Liver (tissue), 9 donors: ENCODE measurements around the gene FBXO44. TPM values are rescaled to one million over a fixed set of nuclear protein-coding genes. Genes with fewer than 3 reads are reported as not detected.

Experiments
- DNase-seq: peaks from one replicate; pipeline ENCODE4 v3.0.0-alpha.2; 2017; ENCODE audit warnings: low spot score
- H3K27ac ChIP-seq, 2 donors: one replicate each; pipeline ENCODE4 v1.7.0; 2013; ENCODE audit warnings: inconsistent platforms in 2 of 2, low read length in 2 of 2, control low read depth in 1 of 2, low read depth in 1 of 2, mild to moderate bottlenecking in 1 of 2
- H3K27me3 ChIP-seq, 4 donors: one replicate each; pipeline versions ENCODE4 v1.6.1 to v1.7.0; 2013; ENCODE audit warnings: low read length in 3 of 4, inconsistent platforms in 1 of 4, mild to moderate bottlenecking in 1 of 4, moderate library complexity in 1 of 4; ENCODE audit not compliant: control insufficient read depth in 4 of 4, insufficient read depth in 4 of 4
- H3K36me3 ChIP-seq, 4 donors: one replicate each; pipeline versions ENCODE4 v1.6.1 to v1.7.0; 2013; ENCODE audit warnings: low read length in 3 of 4, mild to moderate bottlenecking in 3 of 4, low read depth in 1 of 4, moderate library complexity in 1 of 4; ENCODE audit not compliant: control insufficient read depth in 4 of 4, insufficient read depth in 3 of 4
- H3K4me1 ChIP-seq, 4 donors: one replicate each; pipeline versions ENCODE4 v1.6.1 to v1.7.0; 2013; ENCODE audit warnings: low read length in 3 of 4, mild to moderate bottlenecking in 3 of 4, moderate library complexity in 1 of 4; ENCODE audit not compliant: control insufficient read depth in 4 of 4, insufficient read depth in 4 of 4
- H3K4me3 ChIP-seq, 3 donors: one replicate each; pipeline versions ENCODE4 v1.6.1 to v1.7.0; 2013; ENCODE audit warnings: low read length in 3 of 3, control low read depth in 1 of 3, low read depth in 1 of 3, mild to moderate bottlenecking in 1 of 3
- H3K9ac ChIP-seq, 2 donors: one replicate each; pipeline ENCODE4 v1.7.0; 2013; ENCODE audit warnings: low read length in 2 of 2, mild to moderate bottlenecking in 2 of 2, moderate library complexity in 2 of 2, control low read depth in 1 of 2, low read depth in 1 of 2
- H3K9me3 ChIP-seq, 4 donors: one replicate each; pipeline versions ENCODE4 v1.6.1 to v1.7.0; 2013; ENCODE audit warnings: low read length in 3 of 4; ENCODE audit not compliant: control insufficient read depth in 4 of 4
- ATF3 ChIP-seq: IDR thresholded peaks from 2 replicates; pipeline ENCODE4 v1.6.1; 2016; ENCODE audit warnings: antibody characterized with exemption
- CTCF ChIP-seq: fragments of 150-350 bp; IDR thresholded peaks from 2 replicates; pipeline ENCODE4 v1.5.1; 2017; ENCODE audit warnings: improper control_type of control experiment, low read depth, low read length; ENCODE audit not compliant: missing input control
- EGR1 ChIP-seq, 2 donors: IDR thresholded peaks; 2 replicates each; pipeline ENCODE4 v1.6.1; 2016 to 2018; ENCODE audit warnings: antibody characterized with exemption in 2 of 2, low read depth in 2 of 2
- FOXA1 ChIP-seq: IDR thresholded peaks from 2 replicates; pipeline ENCODE4 v1.6.1; 2016; ENCODE audit warnings: antibody characterized with exemption
- FOXA2 ChIP-seq: IDR thresholded peaks from 2 replicates; pipeline ENCODE4 v1.6.1; 2016; ENCODE audit warnings: antibody characterized with exemption
- GABPA ChIP-seq, 2 donors: IDR thresholded peaks in 1 of 2; conservative IDR thresholded peaks in 1 of 2; 2 replicates each; pipeline ENCODE4 v1.6.1; 2016; ENCODE audit warnings: antibody characterized with exemption in 2 of 2, mild to moderate bottlenecking in 1 of 2, moderate library complexity in 1 of 2
- HNF4A ChIP-seq, 2 donors: conservative IDR thresholded peaks; 2 replicates each; pipeline ENCODE4 v1.6.1; 2016; ENCODE audit warnings: antibody characterized with exemption in 2 of 2, mild to moderate bottlenecking in 2 of 2
- HNF4G ChIP-seq: IDR thresholded peaks from 2 replicates; pipeline ENCODE4 v1.6.1; 2016; ENCODE audit warnings: antibody characterized with exemption
- JUND ChIP-seq, 2 donors: IDR thresholded peaks; 2 replicates each; pipeline ENCODE4 v1.6.1; 2016; ENCODE audit warnings: antibody characterized with exemption in 2 of 2
- MAX ChIP-seq: IDR thresholded peaks from 2 replicates; pipeline ENCODE4 v1.6.1; 2016; ENCODE audit warnings: antibody characterized with exemption
- NR2F2 ChIP-seq: IDR thresholded peaks from 2 replicates; pipeline ENCODE4 v1.6.1; 2016; ENCODE audit warnings: antibody characterized with exemption
- RAD21 ChIP-seq, 2 donors: IDR thresholded peaks; 2 replicates each; pipeline ENCODE4 v1.6.1; 2016; ENCODE audit warnings: antibody characterized with exemption in 2 of 2, mild to moderate bottlenecking in 2 of 2
- REST ChIP-seq: IDR thresholded peaks from 2 replicates; pipeline ENCODE4 v1.6.1; 2016; ENCODE audit warnings: antibody characterized with exemption, mild to moderate bottlenecking
- RXRA ChIP-seq, 2 donors: IDR thresholded peaks; 2 replicates each; pipeline ENCODE4 v1.6.1; 2017 to 2018; ENCODE audit warnings: antibody characterized with exemption in 2 of 2, mild to moderate bottlenecking in 1 of 2
- SP1 ChIP-seq: IDR thresholded peaks from 2 replicates; pipeline ENCODE4 v1.6.1; 2018; ENCODE audit warnings: antibody characterized with exemption, mild to moderate bottlenecking
- TAF1 ChIP-seq: conservative IDR thresholded peaks from 2 replicates; pipeline ENCODE4 v1.6.1; 2016; ENCODE audit warnings: antibody characterized with exemption, mild to moderate bottlenecking
- YY1 ChIP-seq: IDR thresholded peaks from 2 replicates; pipeline ENCODE4 v1.6.1; 2016; ENCODE audit warnings: antibody characterized with exemption, mild to moderate bottlenecking
- ZBTB33 ChIP-seq: IDR thresholded peaks from 2 replicates; pipeline ENCODE4 v1.6.1; 2016; ENCODE audit warnings: antibody characterized with exemption
- WGBS: extraction: QIAGEN DNeasy Blood & Tissue Kit; methylation state at CpG from one replicate; pipeline ENCODE4 v1.1.7; 2013; 5-methylcytosine and 5-hydroxymethylcytosine counted together
- polyA plus RNA-seq, 2 donors: library from polyadenylated mRNA; stranded (reverse) in 1 of 2; unstranded in 1 of 2; fragments of 200-250 nt in 1 of 2; fragments of >200 nt in 1 of 2; fragmentation: Nextera tagmentation in 1 of 2; extraction: Ambion mirVana in 1 of 2; gene quantifications; one replicate each; pipeline versions ENCODE4 v1.2.1 to v1.2.3, GENCODE V29; 2013 to 2015
- total RNA-seq, 2 donors: library from RNA; depleted of rRNA; stranded (reverse); fragments of >200 nt; gene quantifications; one replicate each; pipeline ENCODE4 v1.2.3, GENCODE V29; 2014
- donor health status: healthy.
- donor health status: healthy.
- donor health status: healthy.
- donor health status: healthy.
- donor health status: healthy.

Gene FBXO44
- total and polyA plus RNA-seq, 4 donors: 3.6 to 13.2 (median 6.8) TPM

GRCh38 chr1:11640944-11641343 is 13.7 kb upstream of the FBXO44 start:
- no peaks in the 10 kb centered on the region for H3K4me1 ChIP-seq
- H3K36me3 ChIP-seq: no peaks in the 10 kb centered on the region
- TF ChIP-seq YY1: no peak
- TF ChIP-seq CTCF: no peak
- no peak for TF ChIP-seq HNF4G
- no peak for TF ChIP-seq NR2F2
- no peak for TF ChIP-seq ATF3
- no peak for TF ChIP-seq REST
- TF ChIP-seq ZBTB33: no peak
- no peak for TF ChIP-seq SP1
- TF ChIP-seq HNF4A (conservative IDR thresholded peaks at IDR 0.05): no peak
- TF ChIP-seq MAX: no peak
- no peak for TF ChIP-seq FOXA2
- TF ChIP-seq FOXA1: no peak
- TF ChIP-seq EGR1 (IDR thresholded peaks at IDR 0.05; ENCODE audit: low read depth in 2 of 2): no peak
- TF ChIP-seq JUND (IDR thresholded peaks at IDR 0.05): no peak
- no peak for TF ChIP-seq TAF1
- TF ChIP-seq GABPA (IDR thresholded peaks at IDR 0.05 in 1 of 2, conservative IDR thresholded peaks at IDR 0.05 in 1 of 2): no peak
- TF ChIP-seq RXRA (IDR thresholded peaks at IDR 0.05): no peak
- TF ChIP-seq RAD21 (IDR thresholded peaks at IDR 0.05): no peak
- H3K27me3 ChIP-seq: no peaks in the 10 kb centered on the region
- H3K9me3 ChIP-seq: no peaks in the 10 kb centered on the region
- DNase-seq: no peak
- no peak overlapping the region for H3K4me3 ChIP-seq
- no peak overlapping the region for H3K27ac ChIP-seq
- no peak overlapping the region for H3K9ac ChIP-seq
- 81% methylated on average over 6 of the region's 6 CpGs for WGBS
